OCI-LY1 (cell line): ENCODE measurements around the gene GON7.
"Not testable (repeated sequence)": the region's sequence is repeated elsewhere in the genome, so short reads cannot be mapped to it uniquely, and the experiment has no call there.

Experiments used
- EZH2 ChIP-seq: fragments of 200-600 bp; sonication (generic), shearing (Covaris generic); IDR thresholded peaks from 2 replicates; pipeline ENCODE4 v1.8.0; 2017; ENCODE audit warnings: borderline replicate concordance, mixed run types, mild to moderate bottlenecking, antibody characterized with exemption, low read length, moderate library complexity, mixed read lengths
- TF ChIP-seq, protein P1 (sequence below): fragments of 200-600 bp; sonication (generic), shearing (Covaris generic); IDR thresholded peaks from 2 replicates; pipeline ENCODE4 v1.5.1; 2017; ENCODE audit warnings: mild to moderate bottlenecking, antibody characterized with exemption, low read length, moderate library complexity, mixed read lengths

DNA sequence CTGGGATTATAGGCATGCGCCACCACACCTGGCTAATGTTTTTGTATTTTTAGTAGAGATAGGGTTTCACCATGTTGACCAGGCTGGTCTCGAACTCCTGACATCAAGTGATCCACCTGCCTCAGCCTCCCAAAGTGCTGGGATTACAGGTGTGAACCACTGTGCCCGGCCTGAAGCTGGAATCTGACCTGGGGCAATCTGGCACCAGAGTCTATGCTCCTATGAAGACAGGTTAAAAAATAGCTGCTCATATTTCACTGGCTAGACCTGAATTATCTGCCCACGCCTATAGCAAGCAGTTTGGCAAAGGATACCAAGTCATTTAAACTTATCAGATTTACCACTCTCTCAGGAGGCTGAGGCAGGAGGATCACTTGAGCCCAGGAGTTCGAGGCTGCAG lies 32.1 kb downstream of the GON7 start:
- TF ChIP-seq EZH2 = not testable (repeated sequence)
- TF ChIP-seq, protein P1, sequence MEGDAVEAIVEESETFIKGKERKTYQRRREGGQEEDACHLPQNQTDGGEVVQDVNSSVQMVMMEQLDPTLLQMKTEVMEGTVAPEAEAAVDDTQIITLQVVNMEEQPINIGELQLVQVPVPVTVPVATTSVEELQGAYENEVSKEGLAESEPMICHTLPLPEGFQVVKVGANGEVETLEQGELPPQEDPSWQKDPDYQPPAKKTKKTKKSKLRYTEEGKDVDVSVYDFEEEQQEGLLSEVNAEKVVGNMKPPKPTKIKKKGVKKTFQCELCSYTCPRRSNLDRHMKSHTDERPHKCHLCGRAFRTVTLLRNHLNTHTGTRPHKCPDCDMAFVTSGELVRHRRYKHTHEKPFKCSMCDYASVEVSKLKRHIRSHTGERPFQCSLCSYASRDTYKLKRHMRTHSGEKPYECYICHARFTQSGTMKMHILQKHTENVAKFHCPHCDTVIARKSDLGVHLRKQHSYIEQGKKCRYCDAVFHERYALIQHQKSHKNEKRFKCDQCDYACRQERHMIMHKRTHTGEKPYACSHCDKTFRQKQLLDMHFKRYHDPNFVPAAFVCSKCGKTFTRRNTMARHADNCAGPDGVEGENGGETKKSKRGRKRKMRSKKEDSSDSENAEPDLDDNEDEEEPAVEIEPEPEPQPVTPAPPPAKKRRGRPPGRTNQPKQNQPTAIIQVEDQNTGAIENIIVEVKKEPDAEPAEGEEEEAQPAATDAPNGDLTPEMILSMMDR = not testable (repeated sequence)
